Fibroblast of villous mesenchyme (primary cell): ENCODE data around the gene MAP4K4. TPM values are rescaled to one million over a fixed set of nuclear protein-coding genes. Genes with fewer than 3 reads are reported as not detected.

Experiments used
- DNase-seq: peaks from one replicate; pipeline ENCODE4 v3.0.0-alpha.2; 2010; ENCODE audit warnings: low read depth
- H3K4me3 ChIP-seq: 2 replicates; pipeline ENCODE4 v1.5.1; 2011; ENCODE audit warnings: low read depth, mild to moderate bottlenecking, low read length
- total RNA-seq: library from RNA; depleted of rRNA; stranded (reverse); fragments of >200 nt; gene quantifications from 2 replicates; pipeline ENCODE4 v1.2.3, GENCODE V29; 2012
- TF ChIP-seq, protein P1 (sequence below): IDR thresholded peaks from 2 replicates; pipeline ENCODE4 v1.5.1; 2012; ENCODE audit warnings: low read depth, mild to moderate bottlenecking, low read length; ENCODE audit not compliant: insufficient read depth

MAP4K4 gene
- 88.3 and 95.0 TPM in 2 replicates for total RNA-seq

DNA sequence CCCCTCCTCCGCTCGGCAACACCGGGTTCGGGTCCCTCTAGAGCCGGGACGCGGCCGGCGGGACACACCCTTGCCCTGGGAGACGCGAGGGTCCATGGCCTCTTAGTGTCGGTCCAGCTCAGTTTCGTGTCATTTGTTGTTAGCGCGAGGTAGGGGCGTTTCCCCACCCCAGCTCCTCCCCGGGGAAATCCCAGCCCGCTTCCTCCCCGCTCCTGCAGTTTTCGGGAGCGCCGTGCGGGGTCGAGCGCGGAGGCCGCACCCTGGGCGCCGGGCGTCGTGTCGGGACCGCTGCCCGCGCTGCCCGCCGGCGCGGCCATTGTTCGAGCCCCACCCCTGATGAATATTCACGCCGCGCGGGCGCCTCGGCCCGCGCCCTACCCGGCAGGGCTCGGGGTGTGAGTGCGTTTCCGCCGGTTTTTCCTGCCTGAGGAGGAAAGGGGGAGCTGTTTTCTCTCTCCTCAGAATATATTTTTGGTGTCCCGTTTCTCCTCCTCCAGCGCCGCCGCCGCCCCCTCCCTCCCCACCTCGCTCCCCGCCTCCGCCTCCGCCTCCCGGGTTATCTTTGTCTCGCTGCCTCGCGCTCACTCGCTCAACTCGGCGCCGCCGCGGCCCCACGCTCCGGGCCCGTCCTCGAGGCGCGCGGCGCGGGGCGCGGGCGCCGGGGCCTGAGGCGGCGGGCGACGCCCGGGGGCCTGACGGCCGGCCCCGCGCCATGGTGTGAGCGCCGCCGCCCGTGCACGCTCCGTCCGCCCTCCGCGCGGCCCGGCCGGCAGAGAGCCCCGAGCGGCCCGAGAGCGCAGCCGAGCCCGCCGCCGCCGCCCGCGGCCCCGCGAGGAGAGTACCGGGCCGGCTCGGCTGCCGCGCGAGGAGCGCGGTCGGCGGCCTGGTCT lies at the start of gene MAP4K4:
Gene MAP4K4, plus strand, starts transcription at position 584 of the 890 bp plus-strand sequence. CDS start 374 bp downstream, outside the sequence.
- DNase-seq = peak; percentile 85
- TF ChIP-seq, protein P1, sequence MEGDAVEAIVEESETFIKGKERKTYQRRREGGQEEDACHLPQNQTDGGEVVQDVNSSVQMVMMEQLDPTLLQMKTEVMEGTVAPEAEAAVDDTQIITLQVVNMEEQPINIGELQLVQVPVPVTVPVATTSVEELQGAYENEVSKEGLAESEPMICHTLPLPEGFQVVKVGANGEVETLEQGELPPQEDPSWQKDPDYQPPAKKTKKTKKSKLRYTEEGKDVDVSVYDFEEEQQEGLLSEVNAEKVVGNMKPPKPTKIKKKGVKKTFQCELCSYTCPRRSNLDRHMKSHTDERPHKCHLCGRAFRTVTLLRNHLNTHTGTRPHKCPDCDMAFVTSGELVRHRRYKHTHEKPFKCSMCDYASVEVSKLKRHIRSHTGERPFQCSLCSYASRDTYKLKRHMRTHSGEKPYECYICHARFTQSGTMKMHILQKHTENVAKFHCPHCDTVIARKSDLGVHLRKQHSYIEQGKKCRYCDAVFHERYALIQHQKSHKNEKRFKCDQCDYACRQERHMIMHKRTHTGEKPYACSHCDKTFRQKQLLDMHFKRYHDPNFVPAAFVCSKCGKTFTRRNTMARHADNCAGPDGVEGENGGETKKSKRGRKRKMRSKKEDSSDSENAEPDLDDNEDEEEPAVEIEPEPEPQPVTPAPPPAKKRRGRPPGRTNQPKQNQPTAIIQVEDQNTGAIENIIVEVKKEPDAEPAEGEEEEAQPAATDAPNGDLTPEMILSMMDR = peak; percentile 23
- peak within 1 kb of the TSS; percentile 77 for H3K4me3 ChIP-seq

DNA sequence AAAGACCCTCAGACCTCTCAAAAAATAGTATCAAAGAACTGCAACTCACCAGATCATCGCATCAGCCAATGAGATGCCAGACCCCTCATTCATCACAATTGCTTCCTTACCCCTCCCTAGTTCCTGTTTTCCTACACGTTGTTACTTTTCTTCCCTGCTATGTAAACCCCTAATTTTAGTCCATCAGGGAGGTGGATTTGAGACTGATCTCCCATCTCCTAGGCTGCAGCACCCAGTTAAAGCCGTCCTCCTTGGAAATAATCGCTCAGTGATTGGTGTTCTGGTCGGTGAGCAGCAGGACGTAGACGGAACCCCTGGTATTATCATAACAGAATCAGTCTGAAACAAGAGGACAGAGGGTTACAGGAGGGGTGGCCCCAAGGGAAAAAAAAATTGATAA lies 44.0 kb upstream of the MAP4K4 start:
- H3K4me3 ChIP-seq = no peak overlapping the region
- TF ChIP-seq, protein P1 = no peak
- no peak for DNase-seq

DNA sequence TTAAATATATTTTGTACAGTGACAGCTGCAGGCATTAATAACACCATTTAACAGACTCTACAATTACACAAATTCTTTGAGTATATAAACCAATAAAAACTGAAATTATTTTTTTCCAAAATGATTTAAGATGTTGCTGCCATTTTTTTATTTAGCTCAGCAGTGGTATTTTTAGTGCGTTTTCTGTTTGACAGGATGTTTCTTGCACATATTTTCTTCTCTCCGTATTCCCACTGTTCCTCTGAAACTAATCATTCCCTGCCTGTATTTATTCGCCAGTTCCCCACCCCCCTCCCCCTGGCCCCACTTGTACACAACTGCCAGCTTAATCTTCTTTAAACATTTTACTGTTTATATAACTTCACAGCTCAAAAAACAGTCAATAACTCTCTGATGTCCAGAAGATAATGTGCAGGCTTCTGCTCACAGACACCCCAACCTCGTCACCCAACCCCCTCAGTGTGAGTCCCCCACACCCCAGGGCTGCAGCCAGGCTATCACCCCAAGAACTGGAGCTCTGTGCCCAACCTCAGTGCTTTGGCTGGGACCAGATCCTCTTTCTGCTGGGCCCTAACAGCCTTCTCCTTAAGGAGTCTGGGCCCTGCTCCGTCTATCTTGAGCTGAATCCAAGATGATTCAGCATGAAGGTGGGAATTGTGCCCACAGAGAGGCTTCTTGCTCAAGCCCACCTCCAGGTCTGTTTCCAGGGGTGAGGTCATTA lies 41.6 kb upstream of the MAP4K4 start:
- no peak overlapping the region for H3K4me3 ChIP-seq
- peak; percentile 83 for DNase-seq
- TF ChIP-seq, protein P1 = no peak

DNA sequence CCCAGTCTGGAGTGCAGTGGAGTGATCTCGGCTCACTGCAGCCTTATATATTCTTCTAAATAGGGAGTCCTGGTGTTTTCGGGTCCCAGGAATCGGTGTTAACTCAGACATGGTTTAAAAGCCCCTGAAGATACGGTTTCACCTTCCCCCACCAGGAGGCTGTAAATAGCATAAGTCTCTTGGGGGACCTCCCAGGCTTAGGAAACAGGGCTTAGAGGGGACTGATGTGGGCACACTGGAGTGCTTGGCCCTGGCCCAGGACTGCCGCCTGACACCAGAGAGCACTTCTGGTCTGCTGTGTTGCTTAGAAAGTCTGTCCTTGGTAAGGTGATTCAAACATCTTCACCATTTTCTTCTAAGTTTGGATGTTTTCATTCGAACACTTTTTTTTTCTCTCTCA lies 39.7 kb upstream of the MAP4K4 start:
- TF ChIP-seq, protein P1 = peak; percentile 7
- DNase-seq = no peak
- no peak overlapping the region for H3K4me3 ChIP-seq

DNA sequence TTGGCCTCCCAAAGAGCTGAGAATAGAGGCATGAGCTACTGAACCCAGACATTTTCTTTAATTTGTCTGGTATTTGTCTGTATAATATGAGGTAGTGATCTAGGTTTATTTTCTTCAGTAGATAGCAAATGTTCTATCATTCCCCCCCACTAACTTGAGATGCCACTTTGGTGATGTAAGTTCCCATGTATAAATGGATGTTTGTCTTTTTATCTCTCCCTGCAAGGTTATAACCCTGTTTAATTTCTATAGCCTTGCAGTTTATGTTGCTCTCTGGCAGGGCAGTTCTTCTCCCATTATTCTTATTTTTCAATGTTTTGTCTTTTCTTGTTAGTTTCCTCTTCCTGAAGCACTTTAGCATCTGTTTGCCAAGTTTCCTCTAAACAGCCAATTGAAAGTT lies 39.1 kb upstream of the MAP4K4 start:
- no peak for DNase-seq
- H3K4me3 ChIP-seq = no peak overlapping the region
- TF ChIP-seq, protein P1 = no peak

DNA sequence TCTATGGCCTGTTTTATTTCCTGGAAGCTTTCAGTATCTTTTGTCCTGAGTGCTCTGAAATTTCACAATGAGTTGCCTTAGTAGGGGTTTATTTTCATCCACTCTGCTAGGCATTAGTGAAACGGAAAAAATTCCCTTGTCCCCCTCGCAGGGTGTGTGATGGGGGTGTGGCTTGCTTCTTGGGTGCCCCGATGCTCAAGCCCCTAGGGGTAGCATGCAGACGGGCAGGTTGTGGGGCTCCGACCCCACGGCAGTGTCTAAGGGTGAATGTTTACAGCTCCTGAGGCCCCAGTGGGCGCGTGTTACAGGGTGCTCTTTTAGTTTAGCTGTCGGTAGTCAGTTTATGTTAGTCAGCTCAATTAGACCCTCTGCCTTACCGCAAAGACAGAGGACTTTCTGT lies 32.2 kb upstream of the MAP4K4 start:
- TF ChIP-seq, protein P1 = no peak
- no peak for DNase-seq
- H3K4me3 ChIP-seq = no peak overlapping the region
